HepG2 (cell line): Measurements from ENCODE around the gene RTEL1.

Experiments
- HNRNPL ChIP-seq: fragments of 200-400 bp; formaldehyde crosslinking; IDR thresholded peaks from 2 replicates; pipeline ENCODE4 v1.6.1; 2017; ENCODE audit warnings: mild to moderate bottlenecking, low read depth, low read length
- KDM2A ChIP-seq: sonication (generic); formaldehyde crosslinking; IDR thresholded peaks from 2 replicates; pipeline ENCODE4 v1.4.0; 2020; ENCODE audit warnings: low read depth, missing genetic modification reagents, borderline replicate concordance

- no peak for TF ChIP-seq KDM2A (CRISPR knock-in tag)
- TF ChIP-seq HNRNPL, result no peak
Measured at GRCh38 chr20:63687419-63688178, 29.5 kb downstream of the RTEL1 start.
